BE2C (cell line): ENCODE data around the gene DUSP22.

Source experiments
- DNase-seq: peaks from one replicate; pipeline ENCODE4 v3.0.0-alpha.2; 2020
- H3K27me3 ChIP-seq: fragments of 250-450 bp; sonication (Bioruptor Pico); 2 replicates; pipeline ENCODE4 v1.5.1; 2020; ENCODE audit warnings: mild to moderate bottlenecking
- H3K36me3 ChIP-seq: fragments of 250-450 bp; sonication (Bioruptor Pico); 2 replicates; pipeline ENCODE4 v1.5.1; 2020; ENCODE audit warnings: mild to moderate bottlenecking
- H3K4me1 ChIP-seq: fragments of 250-450 bp; sonication (Bioruptor Pico); 2 replicates; pipeline ENCODE4 v1.5.1; 2020
- H3K4me3 ChIP-seq: 2 replicates; pipeline ENCODE4 v1.5.1; 2011; ENCODE audit warnings: low read depth, low read length
- H3K9me3 ChIP-seq: fragments of 250-450 bp; sonication (Bioruptor Pico); 2 replicates; pipeline ENCODE4 v1.5.1; 2020
- CTCF ChIP-seq: IDR thresholded peaks from 2 replicates; pipeline ENCODE4 v1.5.1; 2012; ENCODE audit warnings: mild to moderate bottlenecking, low read depth, low read length

Gene DUSP22

GRCh38 chr6:378090-378957, 86.0 kb downstream of the DUSP22 start:
- Histone ChIP-seq H3K27me3 (no peaks in the 10 kb centered on the region), H3K4me1 (no peaks in the 10 kb centered on the region), H3K9me3 (0 out of 2 replicates have a peak, but pooled peaks cover 4% of the 10 kb centered on the region), H3K4me3 (no peak overlapping the region), H3K36me3 (no peaks in the 10 kb centered on the region)
- no peak for DNase-seq
- no peak for TF ChIP-seq CTCF

- Histone ChIP-seq H3K4me3 (no peak overlapping the region), H3K4me1 (no peaks in the 10 kb centered on the region), H3K36me3 (no peaks in the 10 kb centered on the region), H3K27me3 (no peaks in the 10 kb centered on the region; the same call in 1 of the 2 replicates), H3K9me3 (0 out of 2 replicates have a peak, but pooled peaks cover 4% of the 10 kb centered on the region)
- no peak for TF ChIP-seq CTCF
- DNase-seq, result no peak
These were observed 86.7 kb downstream of the DUSP22 start for GRCh38 chr6:378958-379409.

GRCh38 chr6:379410-380181, 87.3 kb downstream of the DUSP22 start:
- no peak for TF ChIP-seq CTCF
- 0 out of 2 replicates have a peak, but pooled peaks cover 4% of the 10 kb centered on the region for H3K9me3 ChIP-seq
- H3K4me1 ChIP-seq, result no peaks in the 10 kb centered on the region
- DNase-seq, result no peak
- H3K4me3 ChIP-seq, result no peak overlapping the region
- H3K27me3 ChIP-seq, result no peaks in the 10 kb centered on the region; the same call in 1 of the 2 replicates
- no peaks in the 10 kb centered on the region for H3K36me3 ChIP-seq

- 0 out of 2 replicates have a peak, but pooled peaks cover 4% of the 10 kb centered on the region for H3K9me3 ChIP-seq
- no peak overlapping the region for H3K4me3 ChIP-seq
- DNase-seq, result no peak
- no peaks in the 10 kb centered on the region for H3K4me1 ChIP-seq
- no peak for TF ChIP-seq CTCF
- no peaks in the 10 kb centered on the region; the same call in 1 of the 2 replicates for H3K27me3 ChIP-seq
- no peaks in the 10 kb centered on the region for H3K36me3 ChIP-seq
These were observed 88.2 kb downstream of the DUSP22 start for GRCh38 chr6:380234-381218.

- no peak overlapping the region for H3K4me3 ChIP-seq
- 0 out of 2 replicates have a peak, but pooled peaks cover 4% of the 10 kb centered on the region for H3K9me3 ChIP-seq
- no peaks in the 10 kb centered on the region for H3K4me1 ChIP-seq
- no peak for DNase-seq
- no peak for TF ChIP-seq CTCF
- H3K36me3 ChIP-seq, result no peaks in the 10 kb centered on the region
- H3K27me3 ChIP-seq, result no peaks in the 10 kb centered on the region; the same call in 1 of the 2 replicates
These were observed 89.6 kb downstream of the DUSP22 start for GRCh38 chr6:381742-382461.
